ENCODE measurements around the gene PGAP3.

The PGAP3 gene

GRCh38 chr17:39663340-39663687 is 24.5 kb downstream of the PGAP3 start:
- H3K36me3 Mint-ChIP-seq (ENCODE audit: low read depth), result no peaks in the 10 kb centered on the region
- no peak overlapping the region for H3K27ac Mint-ChIP-seq
- H3K4me3 Mint-ChIP-seq, result no peak overlapping the region
- no peak for DNase-seq
- peaks cover 27% of the 10 kb centered on the region for H3K27me3 Mint-ChIP-seq (ENCODE audit: low read depth, poor library complexity)
- peaks cover 10% of the 10 kb centered on the region for H3K4me1 Mint-ChIP-seq
- no peaks in the 10 kb centered on the region for H3K9me3 Mint-ChIP-seq
- no peak for TF ChIP-seq CTCF (IDR thresholded peaks at IDR 0.05)

- TF ChIP-seq CTCF (IDR thresholded peaks at IDR 0.05), result no peak
- no peak overlapping the region for H3K4me3 Mint-ChIP-seq
- H3K36me3 Mint-ChIP-seq (ENCODE audit: low read depth), result no peaks in the 10 kb centered on the region
- peaks cover 9% of the 10 kb centered on the region for H3K4me1 Mint-ChIP-seq
- H3K27ac Mint-ChIP-seq, result no peak overlapping the region
- H3K27me3 Mint-ChIP-seq (ENCODE audit: low read depth, poor library complexity), result peaks cover 22% of the 10 kb centered on the region
- DNase-seq, result no peak
- H3K9me3 Mint-ChIP-seq, result no peaks in the 10 kb centered on the region
Observed at GRCh38 chr17:39662551-39663339, 25.1 kb downstream of the PGAP3 start.

- TF ChIP-seq CTCF (IDR thresholded peaks at IDR 0.05), result no peak
- no peak for DNase-seq
- Mint-ChIP-seq H3K27me3 (ENCODE audit: low read depth, poor library complexity) (peaks cover 14% of the 10 kb centered on the region), H3K36me3 (ENCODE audit: low read depth) (no peaks in the 10 kb centered on the region), H3K27ac (no peak overlapping the region), H3K9me3 (no peaks in the 10 kb centered on the region), H3K4me3 (no peak overlapping the region), H3K4me1 (peaks cover 10% of the 10 kb centered on the region)
Observed at GRCh38 chr17:39661744-39662541, 25.9 kb downstream of the PGAP3 start.

GRCh38 chr17:39660397-39661385 is 27.2 kb downstream of the PGAP3 start:
- Mint-ChIP-seq H3K9me3 (no peaks in the 10 kb centered on the region), H3K27me3 (ENCODE audit: low read depth, poor library complexity) (peaks cover 2% of the 10 kb centered on the region), H3K4me1 (peaks cover 15% of the 10 kb centered on the region), H3K4me3 (no peak overlapping the region), H3K36me3 (ENCODE audit: low read depth) (peaks cover under 1% of the 10 kb centered on the region), H3K27ac (no peak overlapping the region)
- no peak for TF ChIP-seq CTCF (IDR thresholded peaks at IDR 0.05)
- no peak for DNase-seq

DNA sequence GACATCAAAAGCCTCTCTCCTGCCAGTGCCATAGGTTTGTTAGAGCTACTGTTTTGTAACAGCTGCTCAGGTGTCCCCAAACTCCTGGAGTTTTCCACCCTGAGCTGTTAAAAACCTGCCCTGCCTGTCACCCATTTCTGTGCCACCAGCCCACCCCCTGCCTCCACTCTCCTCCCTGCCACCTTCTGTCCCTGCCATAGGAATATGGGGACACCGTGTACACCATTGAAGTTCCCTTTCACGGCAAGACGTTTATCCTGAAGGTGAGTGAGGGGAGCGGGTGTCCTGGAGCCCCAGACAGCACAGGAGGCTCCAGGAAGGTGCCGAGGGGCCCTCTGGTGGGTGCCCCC is 27.9 kb downstream of the PGAP3 start:
- peaks cover 5% of the 10 kb centered on the region for H3K36me3 Mint-ChIP-seq (ENCODE audit: low read depth)
- no peak for TF ChIP-seq CTCF (IDR thresholded peaks at IDR 0.05)
- DNase-seq, result no peak
- no peak overlapping the region for H3K4me3 Mint-ChIP-seq
- H3K27ac Mint-ChIP-seq, result no peak overlapping the region
- no peaks in the 10 kb centered on the region for H3K9me3 Mint-ChIP-seq
- H3K27me3 Mint-ChIP-seq (ENCODE audit: low read depth, poor library complexity), result no peaks in the 10 kb centered on the region
- peaks cover 22% of the 10 kb centered on the region for H3K4me1 Mint-ChIP-seq

Data from nephron progenitor cell (in vitro differentiated cells).